HG02973 (cell line): ENCODE results near the gene REV1.
"Not testable (repeated sequence)": the region's sequence is repeated elsewhere in the genome, so short reads cannot be mapped to it uniquely, and the experiment has no call there.

Source experiments
- ATAC-seq: cut with Tn5 transposase; IDR thresholded peaks from one replicate; pipeline ENCODE4 v1.9.1; 2021; ENCODE audit warnings: moderate library complexity; ENCODE audit not compliant: unreplicated experiment

REV1 gene

DNA sequence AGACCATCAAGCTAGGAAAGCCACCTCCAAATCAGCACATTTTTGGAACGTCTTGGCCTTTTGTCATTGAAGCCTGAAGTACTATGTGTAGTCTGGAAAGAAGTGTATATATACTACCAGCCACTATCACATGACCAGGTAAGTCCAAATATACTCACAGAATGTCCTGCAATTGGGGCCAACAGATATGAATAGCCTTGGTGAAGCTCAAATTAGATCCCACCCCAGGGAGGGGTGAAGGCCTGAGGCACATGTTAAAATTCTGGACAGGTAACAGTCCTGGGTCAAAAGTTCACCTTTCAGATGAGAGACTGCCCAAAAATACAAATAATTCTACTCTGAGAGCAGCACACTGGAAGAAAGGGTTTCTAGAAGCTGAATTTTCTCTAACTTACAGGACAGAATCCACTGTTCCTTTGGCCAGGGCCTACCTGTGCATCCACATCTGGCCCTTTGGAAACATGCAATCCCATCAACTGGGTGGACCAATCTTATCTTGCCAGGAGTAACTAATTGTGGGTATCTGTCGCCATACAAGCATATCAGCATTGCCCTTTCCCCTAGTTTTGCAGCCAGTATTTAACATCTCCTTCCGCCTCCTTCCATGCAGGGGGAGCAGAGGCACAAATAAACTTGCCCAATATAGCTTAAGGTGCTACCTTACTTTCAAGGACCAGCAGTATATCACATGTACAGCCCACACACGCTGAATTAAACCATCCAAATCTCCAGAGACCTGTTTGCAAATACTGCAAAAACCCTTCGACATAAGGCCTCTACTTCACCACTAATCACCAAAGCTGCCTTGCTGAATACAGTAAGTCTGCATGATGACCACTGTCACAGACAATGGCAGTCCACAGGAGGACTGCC is 84.8 kb downstream of the REV1 start:
- no peak for ATAC-seq

DNA sequence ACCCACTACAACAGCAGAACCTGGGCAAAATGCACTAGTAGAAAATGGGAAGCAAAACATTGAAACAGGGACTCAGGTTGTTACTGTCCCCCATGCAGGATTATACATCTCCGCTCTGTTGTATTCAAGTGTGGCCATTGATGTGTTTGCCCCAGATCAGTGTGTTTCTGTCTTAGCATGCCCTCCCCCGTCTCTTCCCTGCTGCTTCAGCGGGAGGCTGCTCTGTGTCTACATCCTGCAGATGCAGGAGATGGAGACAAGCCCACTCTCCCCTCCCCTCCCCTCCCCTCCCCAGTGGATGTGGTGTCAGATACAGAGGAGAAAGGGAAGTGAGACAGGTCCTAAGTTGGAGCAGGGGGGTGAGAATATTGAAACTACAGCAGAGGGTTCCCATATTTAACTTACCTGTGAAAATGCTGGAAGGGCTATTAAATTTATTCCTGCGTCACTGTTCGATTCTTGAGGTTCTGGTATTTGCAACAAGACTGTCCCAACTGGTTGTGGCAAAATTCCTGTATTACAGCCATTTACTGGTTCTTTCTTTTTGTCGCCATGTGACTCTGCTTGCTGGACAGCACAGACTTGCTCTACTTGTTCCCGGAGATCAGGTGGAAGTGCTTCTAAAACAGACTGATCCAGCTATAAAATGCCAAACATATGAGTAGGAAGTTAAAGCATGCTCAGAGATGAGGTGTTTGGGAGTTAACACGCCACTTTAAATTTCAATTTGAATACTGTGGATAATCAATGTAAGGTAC is 85.6 kb downstream of the REV1 start:
- no peak for ATAC-seq

DNA sequence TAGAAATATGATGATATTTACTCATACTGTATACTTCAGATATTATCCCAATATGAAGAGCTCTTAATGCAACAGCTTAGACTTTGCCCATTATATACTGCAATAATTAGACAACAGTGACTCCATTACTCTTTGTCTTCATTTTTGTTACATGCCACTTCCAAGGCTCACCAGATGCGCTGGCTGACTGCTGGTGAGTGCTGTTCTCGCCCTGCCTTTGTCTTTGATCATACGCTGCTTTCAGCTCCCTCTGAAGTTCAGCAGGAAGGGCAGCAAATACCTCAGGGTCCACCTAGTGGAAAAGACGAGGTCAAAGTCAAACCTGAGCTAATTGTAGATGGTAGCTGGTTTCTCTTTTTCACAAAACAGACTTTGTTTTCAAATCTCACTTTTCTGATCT is 86.3 kb downstream of the REV1 start:
- ATAC-seq = no peak

DNA sequence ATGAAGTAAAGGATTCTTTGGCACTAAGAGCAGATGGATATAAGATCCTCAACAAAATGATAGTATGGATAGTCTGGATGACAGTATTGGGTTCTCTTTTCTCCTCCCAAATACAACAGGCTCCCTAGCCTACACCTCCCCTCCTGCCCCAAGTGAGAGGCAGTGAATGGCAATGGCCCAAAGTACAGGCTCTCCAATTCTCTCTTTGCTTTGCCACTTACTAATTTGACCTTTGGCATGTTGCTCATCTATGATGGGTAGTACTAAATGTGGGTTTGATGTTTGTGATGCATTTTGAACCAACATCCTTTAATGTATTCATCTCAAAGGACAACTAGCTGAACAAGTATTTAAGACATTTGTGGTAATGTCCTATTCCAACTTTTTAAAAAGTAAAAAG is 86.7 kb downstream of the REV1 start:
- ATAC-seq = no peak

DNA sequence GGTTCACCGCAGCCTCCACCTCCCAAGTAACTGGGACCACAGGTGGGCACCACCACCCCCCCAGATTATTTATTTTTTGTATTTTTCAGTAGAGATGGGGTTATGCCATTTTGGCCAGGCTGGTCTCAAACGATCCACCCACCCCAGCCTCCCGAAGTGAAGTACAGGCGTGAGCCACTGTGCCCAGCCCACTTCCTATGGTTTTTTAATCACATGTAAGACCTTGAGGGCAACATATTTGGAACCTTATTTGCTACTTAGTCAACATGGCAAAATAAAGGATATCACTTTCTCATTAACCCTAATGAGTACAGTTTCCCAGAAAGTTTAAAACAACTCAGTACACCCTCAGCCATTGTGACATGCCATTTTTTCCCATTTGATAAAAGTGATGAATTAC is 88.0 kb downstream of the REV1 start:
- no peak for ATAC-seq

DNA sequence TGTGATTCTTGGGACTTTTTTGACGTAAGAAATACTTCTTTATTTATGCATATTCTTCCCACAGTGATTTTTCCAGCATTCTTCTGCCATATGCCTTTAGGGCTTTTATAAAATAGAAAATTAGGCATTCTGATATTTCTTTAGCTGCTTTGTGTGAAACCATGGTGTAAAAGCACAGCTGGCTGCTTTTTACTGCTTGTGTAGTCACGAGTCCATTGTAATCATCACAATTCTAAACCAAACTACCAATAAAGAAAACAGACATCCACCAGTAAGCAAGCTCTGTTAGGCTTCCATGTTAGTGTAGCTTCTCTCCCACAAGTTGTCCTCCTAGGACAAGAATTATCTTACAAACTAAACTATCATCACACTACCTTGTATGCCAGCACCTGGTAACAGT is 90.0 kb downstream of the REV1 start:
- no peak for ATAC-seq

DNA sequence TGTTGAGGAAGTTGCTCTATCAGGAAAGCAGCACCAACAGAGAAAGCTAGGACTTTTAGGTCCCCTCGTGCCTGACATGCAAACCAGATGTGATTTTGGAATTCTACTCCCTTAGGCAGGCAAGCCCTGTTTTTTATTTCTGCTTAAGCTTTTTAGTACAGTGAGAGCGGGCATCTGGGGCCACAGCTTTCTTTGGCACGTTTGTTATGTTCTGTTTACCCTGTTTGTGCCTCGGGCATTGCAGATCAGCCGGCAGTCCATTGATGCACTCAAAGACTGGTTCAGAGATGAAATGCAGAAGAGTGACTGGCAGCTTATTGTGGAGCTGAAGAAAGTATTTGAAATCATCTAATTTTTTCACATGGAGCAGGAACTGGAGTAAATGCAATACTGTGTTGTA is 90.8 kb downstream of the REV1 start:
- ATAC-seq = no peak

DNA sequence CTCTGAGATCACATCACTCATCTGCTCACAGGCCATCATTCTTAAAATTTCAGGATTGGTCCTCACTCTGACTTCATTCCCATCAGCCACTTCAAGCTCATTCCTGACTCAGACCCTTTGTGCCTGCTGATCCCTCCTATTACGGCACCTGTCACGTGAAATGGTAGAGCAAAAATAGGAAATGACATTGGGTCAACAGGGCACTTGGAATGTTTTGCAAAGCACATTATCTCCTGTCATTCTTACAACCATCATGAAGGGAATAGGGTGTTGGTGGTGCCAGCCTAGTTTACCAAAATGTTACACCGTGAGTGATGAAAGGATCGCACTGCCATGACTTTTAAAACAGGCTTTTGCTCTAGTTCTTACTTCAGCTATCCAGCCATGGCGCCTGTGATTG is 91.5 kb downstream of the REV1 start:
- ATAC-seq = no peak

DNA sequence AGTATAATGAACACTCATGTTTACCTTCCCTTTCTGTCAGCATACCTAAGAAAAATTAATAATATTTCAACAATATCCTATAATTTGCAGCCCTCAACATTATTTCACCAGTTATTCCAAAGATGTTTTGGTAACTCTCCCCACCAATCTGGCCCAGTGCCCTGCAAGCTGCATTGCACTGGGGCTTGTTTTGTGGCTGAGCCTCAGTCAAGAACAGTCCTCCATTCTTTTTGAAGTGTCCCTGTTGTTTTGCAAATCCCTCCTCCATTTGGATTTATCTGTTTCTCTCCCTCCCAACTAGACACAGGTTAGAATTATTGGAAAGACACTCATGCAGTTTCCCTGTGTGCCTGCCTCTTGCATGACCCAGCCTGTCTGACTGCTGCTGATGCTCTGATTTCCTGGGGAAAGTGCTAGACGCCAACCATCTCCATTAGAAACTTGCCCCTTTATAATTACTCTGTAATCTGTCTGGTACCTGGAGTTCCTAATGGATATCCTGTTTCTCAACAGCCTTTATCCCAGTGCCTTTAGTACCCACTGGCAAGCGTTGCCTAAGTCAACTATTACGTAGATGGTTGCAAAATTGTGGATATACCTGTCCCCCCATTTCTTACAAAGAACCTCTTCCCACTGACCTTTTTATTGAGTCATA is 92.4 kb downstream of the REV1 start:
- ATAC-seq = no peak

DNA sequence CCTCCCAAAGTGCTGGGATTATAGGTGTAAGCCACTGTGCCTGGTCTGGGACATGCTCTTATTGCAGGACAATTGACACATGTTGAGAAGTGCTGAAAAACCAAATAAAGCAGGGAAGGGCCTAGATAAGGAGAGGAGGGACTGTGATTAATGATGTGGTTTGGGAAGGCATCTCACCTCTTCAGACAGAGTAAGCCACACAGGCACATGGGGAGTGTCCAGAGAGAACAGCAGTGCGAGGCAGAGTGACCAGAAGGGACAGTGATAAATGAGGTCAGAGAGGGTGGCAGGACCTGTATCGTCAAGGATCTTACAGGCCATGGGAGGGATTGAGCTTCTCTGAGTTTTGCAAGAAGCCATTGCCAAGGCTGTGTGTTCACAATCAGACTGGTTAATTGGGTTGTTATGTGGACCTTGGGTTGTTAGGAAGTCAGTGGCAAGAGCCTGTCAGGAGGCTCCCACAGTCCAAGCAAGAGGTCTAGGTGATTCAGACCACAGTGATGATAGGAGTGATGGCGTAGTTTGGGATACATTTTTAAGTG is 94.2 kb downstream of the REV1 start:
- no peak for ATAC-seq

DNA sequence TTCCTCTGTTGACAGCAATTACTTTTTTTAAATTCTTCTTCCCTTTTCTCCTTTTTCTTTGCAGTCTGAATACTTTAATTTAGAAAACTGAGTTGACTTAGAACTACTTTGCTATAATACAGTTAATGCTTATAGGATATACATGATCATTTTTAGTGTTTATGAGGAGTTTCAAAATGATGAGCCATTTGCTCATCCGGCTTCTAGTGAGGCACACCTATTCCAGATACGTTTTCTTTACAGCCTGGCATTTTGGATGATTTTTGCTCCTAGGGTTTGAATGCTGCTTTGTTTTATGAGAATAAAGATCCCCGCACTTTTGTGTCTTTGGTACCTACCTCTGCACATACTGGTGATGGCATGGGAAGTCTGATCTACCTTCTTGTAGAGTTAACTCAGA is 99.9 kb downstream of the REV1 start:
- no peak for ATAC-seq

DNA sequence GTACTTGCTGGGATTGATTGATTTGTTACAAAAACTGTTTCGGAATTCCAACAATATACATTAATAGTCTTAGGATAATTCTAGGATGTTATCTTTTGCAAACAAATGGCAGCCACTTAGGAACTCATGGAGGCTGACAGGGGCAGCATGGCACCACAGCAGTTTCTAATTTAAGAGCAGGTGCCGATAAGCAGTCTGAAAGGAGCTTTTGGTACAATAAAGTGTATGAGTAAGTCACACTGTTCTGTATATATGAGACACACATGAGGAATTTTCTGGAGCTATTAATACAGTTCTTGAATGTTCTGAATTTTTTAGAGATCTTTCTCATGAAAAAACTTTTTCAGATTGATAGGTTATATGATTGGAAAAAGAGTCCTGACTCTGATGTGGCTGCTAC is 100.4 kb downstream of the REV1 start:
- no peak for ATAC-seq

DNA sequence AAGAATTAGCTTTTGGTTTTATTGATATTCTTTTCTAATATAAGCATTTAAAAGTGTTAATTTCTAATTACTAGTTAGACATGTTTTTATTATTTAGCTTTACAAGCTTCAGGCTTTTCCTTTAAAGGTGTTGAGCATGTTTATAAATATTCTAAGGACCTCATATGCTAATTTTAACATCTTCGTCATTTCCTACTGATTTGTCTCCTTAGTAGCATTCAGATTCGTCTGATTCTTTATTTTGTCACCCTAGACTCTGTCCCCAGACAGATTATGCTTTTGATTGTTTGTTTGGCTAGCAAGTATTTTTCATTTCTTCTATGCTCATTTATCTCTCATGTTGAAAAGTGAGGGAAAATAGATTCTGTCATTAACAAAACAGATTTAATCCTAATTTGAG is 100.9 kb downstream of the REV1 start:
- no peak for ATAC-seq

DNA sequence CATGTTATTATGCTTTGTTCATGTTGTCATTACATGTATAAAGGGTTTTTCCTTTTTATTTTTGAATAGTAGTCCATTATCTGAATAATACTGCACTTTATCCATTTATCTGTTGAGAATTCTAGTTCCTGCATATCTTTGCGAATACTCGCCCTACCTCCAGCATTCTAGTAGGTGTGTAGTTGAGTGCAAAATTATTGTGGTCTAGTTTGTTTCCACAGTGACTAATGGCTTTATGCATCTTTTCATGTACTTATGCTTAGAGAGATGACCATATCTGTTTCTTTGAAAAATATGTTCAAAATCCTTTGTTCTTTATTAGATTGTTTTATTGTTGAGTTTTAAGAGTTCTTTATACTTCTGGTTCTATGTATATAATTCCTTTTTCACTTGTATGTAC is 103.8 kb downstream of the REV1 start:
- ATAC-seq = no peak

DNA sequence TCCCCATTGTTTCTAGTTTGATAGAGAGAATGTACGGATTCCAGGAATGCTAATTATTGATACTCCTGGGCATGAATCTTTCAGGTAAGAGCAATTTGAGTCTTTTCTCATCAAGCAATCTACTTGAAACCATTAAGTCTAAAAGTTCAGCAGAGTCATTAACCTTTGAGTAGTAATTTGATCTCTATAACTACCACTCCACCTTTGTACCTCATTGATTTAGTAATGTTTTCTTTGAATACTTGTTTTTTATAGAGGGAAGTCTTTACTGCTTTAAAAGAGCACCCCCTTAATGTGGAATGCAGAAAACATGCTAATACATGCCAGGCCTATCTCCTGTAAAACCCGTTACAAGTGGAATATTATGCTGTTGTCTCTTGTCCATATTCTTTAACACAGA is 107.7 kb downstream of the REV1 start:
- no peak for ATAC-seq

DNA sequence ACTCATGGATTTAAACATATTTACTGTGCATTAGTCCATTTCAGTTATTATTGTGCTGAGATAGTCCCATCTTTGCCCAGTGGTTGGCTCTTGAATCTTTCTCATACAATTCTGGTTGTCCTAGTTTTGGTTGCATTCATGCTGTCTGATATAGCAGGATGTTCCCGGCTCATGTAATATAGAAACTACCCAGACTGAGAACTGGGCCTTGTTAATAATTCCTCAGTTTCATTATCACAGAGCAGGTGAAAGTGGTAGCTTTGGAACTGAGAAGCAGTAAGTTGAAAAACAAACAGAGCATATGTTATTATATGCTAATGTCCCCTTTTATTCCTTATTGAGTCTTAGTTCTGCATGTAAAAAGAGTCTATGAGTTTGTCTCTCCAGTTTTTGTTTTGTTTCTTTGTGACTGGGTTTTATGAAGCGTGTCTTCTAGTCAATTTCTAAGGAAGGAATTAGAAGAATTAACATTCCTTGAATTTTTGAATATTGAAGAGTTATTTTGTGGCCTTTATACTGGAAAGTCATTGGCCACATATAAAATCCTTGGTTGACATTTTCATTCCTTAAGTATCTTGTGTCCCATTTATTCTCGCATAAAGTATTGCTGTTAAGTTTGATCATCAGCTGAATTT is 109.3 kb downstream of the REV1 start:
- peak; percentile 56 for ATAC-seq

DNA sequence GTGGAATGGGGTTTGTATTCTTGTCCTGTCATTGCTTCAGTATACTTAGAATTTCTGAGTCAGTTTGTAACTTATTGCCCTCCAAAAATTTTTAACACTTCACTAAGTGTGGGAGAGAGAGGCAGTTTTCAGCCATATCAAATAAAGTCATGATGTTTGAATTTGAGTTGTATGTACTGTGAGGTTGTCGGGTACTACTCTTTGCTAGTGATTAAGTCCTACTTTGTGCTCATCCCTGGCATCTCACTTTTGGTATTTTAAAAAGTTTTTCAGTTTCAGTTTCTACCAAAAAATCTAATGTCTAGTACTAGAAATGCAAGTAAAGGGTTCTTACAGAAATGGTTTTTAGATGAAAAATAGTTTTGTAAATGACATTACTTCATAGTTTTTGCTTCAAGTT is 111.9 kb downstream of the REV1 start:
- ATAC-seq = no peak

DNA sequence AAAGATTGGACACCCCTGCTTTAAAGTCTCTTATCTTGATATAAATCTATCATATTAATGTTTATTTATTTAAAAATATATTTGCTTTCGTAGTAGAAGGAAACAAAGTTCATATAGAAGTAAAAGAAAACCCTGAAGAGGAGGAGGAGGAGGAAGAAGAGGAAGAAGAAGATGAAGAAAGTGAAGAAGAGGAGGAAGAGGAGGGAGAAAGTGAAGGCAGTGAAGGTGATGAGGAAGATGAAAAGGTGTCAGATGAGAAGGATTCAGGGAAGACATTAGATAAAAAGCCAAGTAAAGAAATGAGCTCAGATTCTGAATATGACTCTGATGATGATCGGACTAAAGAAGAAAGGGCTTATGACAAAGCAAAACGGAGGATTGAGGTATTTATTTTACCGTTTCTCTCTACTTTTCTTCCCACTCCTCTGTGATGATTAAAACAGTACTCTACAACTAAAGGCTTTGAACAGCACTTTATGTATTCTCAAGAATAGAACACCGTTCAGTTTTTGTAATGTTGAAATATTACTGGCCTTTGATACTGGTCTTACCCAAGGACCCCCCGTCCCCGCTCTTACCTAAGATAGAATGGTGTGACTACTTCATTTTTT is 113.5 kb downstream of the REV1 start:
- ATAC-seq = no peak

DNA sequence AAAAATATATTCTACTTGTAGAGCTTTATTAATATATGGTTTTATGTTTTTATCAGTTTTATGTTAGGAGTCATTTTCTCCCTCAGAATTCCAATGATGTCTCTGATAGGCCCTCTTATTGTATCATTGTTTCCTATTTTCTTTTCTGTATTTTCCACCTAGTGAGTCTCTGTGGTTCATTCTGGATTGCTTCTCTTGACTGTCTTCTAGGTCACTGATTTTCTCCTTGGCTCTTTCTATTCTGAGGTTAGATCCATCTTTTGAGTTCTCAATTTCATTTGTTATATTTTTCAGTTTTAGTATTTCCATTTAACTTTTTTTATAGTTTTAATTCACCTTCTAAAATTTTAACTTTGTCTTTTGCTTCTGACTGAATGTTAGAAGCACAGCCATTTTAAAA is 115.1 kb downstream of the REV1 start:
- no peak for ATAC-seq

DNA sequence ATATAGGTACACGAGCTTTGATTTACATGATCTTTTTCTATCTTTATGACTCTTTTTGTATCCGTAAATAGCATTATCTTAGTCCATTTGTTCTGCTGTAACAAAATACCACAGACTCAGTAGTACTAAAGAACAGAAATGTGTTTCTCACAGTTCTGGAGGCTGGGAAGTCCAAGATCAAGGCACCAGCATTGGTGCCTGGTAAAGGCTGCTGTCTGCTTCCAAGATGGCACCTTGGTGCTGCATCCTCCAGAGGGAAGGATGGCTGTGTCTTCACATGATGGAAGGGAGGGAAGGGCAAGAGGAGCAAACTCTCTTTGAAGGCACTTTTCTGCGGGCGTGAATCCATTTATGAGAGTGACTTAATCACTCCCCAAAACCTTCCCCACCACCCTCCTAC is 116.7 kb downstream of the REV1 start:
- no peak for ATAC-seq

DNA sequence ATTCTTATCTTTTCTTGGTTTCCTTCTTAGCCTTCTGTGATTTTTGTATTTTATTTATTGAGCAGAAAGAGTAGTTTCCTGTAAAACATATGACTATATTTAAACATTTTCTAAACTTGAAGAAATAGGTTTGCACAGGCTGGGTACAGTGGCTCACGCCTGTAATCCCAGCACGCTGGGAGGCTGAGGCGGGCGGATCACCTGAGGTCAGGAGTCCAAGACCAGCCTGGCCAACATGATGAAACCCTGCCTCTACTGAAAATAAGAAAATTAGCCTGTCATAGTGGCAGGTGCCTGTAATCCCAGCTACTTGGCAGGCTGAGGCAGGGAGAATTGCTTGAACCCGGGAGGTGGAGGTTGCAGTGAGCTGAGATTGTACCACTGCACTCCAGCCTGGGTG is 121.0 kb downstream of the REV1 start:
- not testable (repeated sequence) for ATAC-seq
